NT2/D1 (cell line): Measurements from ENCODE around the gene ADAM15.

Source experiments
- SUZ12 ChIP-seq: IDR thresholded peaks from 2 replicates; pipeline ENCODE4 v1.6.1; 2011; ENCODE audit not compliant: insufficient read length, insufficient read depth; ENCODE audit errors: extremely low read depth
- YY1 ChIP-seq: IDR thresholded peaks from 2 replicates; pipeline ENCODE4 v1.6.1; 2011; ENCODE audit not compliant: insufficient read length, insufficient read depth

DNA sequence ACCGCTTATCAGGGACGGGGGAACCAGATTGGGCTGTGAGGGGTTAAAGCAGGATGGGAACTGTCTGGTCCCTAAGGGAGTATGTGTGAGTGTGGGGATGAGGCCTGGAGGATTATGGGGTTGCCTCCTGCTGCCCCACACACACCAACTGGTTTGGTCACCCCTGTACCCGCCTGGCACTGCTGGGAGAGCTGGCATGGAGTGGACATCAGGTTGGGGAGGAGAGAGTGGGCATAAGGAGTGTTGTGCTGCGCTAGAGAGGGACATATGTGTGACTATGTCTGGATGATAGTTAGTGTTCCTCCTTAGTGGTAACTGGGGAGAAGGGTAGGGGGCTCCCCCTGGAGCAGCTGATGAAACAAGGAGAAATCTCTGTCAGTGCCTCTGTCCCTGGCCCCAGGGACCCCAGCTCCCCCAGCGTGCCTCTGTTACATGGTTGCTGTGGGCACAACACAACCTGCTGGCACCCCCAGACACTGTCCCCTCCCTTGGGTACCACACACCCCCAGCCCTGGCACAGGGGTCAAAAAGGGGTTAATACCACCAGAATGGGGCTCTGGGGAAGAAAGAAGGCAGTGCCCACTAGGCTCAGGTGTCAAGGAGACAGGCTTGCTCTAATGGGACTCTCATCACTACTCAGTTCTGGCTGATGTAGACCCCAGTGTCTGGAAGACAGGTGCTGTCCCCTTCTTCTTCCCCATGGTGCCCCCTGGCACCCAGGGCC is 46.6 kb upstream of the ADAM15 start:
- TF ChIP-seq YY1 = no peak
- no peak for TF ChIP-seq SUZ12
